ENCODE data around the gene MOB3B. TPM values are rescaled to one million over a fixed set of nuclear protein-coding genes. Genes with fewer than 3 reads are reported as not detected.

MOB3B gene
- total and polyA plus RNA-seq, 2 of the 13 experiments (the other 11 are each of a cell fraction or from before 2014, with no cell fraction given), result 0.03 to 0.09 TPM

GRCh38 chr9:27573634-27574590 lies 44.3 kb upstream of the MOB3B start (continued):
- no peak for TF ChIP-seq KMT2A (CRISPR knock-in tag; IDR thresholded peaks at IDR 0.05)
- no peak for TF ChIP-seq HNF4A (CRISPR knock-in tag; IDR thresholded peaks at IDR 0.05)
- peak; percentile 11 for TF ChIP-seq PAXIP1 (CRISPR knock-in tag; conservative IDR thresholded peaks at IDR 0.05)
- TF ChIP-seq DRAP1 (CRISPR knock-in tag; IDR thresholded peaks at IDR 0.05), result peak; percentile 61; the same call in 1 of the 2 replicates
- no peak for TF ChIP-seq KLF15 (CRISPR knock-in tag; IDR thresholded peaks at IDR 0.05; ENCODE audit: borderline replicate concordance)
- TF ChIP-seq ZIK1 (CRISPR knock-in tag; IDR thresholded peaks at IDR 0.05; ENCODE audit: borderline replicate concordance, low read depth), result no peak
- TF ChIP-seq ZNF180 (CRISPR knock-in tag; IDR thresholded peaks at IDR 0.05; ENCODE audit: borderline replicate concordance, low read depth), result no peak
- no peak for TF ChIP-seq TARDBP (CRISPR knock-in tag; IDR thresholded peaks at IDR 0.05)
- no peak for TF ChIP-seq MTERF4 (CRISPR knock-in tag; IDR thresholded peaks at IDR 0.05)
- peak; percentile 36; the same call in 1 of the 2 replicates for TF ChIP-seq CBFB (CRISPR knock-in tag; IDR thresholded peaks at IDR 0.05)
- TF ChIP-seq ZBTB43 (CRISPR knock-in tag; conservative IDR thresholded peaks at IDR 0.05), result 0 out of 2 replicates have a peak, but pooled peaks have one; percentile 34
- no peak for TF ChIP-seq IKZF1 (IDR thresholded peaks at IDR 0.05)
- no peak for TF ChIP-seq KLF11 (CRISPR knock-in tag; IDR thresholded peaks at IDR 0.05)
- TF ChIP-seq ZBTB7B (CRISPR knock-in tag; IDR thresholded peaks at IDR 0.05), result no peak
- no peak for TF ChIP-seq HIC2 (CRISPR knock-in tag; IDR thresholded peaks at IDR 0.05; ENCODE audit: low read depth)
- TF ChIP-seq CSRNP1 (CRISPR knock-in tag; IDR thresholded peaks at IDR 0.05), result no peak
- no peak for TF ChIP-seq NR1H2 (CRISPR knock-in tag; IDR thresholded peaks at IDR 0.05; ENCODE audit: borderline replicate concordance, low read depth)
- TF ChIP-seq KAT8 (CRISPR knock-in tag; IDR thresholded peaks at IDR 0.05), result peak; percentile 62; the same call in 1 of the 2 replicates
- 0 out of 2 replicates have a peak, but pooled peaks have one; percentile 31 for TF ChIP-seq SIN3A (IDR thresholded peaks at IDR 0.05; ENCODE audit: borderline replicate concordance, low read depth, low read length)

Data from HepG2 (cell line).